ENCODE results near the gene HAP1.

DNA sequence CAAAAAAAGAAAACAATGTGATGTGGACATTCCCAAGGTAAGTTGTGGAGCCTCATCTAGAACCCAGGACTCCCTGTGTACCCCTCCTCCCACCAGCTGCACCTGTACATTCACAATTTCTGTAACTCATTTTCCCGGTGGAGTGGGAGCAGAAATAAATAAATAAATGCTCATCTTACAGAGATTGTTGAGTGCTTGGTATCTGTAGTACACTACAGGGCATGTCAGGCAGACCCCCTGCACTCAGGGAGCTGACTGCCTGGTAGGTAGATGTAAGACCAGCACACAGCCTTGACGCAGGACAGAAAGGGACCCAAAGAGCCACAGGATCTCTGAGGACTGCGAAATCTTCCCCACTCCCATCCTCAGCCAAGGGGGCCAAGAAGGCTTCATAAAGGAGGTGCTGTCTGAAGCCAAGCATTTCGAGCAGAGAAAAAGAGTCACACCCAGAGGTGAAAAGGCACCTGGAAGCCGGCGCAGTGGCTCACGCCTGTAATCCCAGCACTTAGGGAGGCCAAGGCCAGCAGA lies 39.2 kb downstream of the HAP1 start:
- TF ChIP-seq, protein P1, sequence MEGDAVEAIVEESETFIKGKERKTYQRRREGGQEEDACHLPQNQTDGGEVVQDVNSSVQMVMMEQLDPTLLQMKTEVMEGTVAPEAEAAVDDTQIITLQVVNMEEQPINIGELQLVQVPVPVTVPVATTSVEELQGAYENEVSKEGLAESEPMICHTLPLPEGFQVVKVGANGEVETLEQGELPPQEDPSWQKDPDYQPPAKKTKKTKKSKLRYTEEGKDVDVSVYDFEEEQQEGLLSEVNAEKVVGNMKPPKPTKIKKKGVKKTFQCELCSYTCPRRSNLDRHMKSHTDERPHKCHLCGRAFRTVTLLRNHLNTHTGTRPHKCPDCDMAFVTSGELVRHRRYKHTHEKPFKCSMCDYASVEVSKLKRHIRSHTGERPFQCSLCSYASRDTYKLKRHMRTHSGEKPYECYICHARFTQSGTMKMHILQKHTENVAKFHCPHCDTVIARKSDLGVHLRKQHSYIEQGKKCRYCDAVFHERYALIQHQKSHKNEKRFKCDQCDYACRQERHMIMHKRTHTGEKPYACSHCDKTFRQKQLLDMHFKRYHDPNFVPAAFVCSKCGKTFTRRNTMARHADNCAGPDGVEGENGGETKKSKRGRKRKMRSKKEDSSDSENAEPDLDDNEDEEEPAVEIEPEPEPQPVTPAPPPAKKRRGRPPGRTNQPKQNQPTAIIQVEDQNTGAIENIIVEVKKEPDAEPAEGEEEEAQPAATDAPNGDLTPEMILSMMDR (IDR thresholded peaks at IDR 0.05; ENCODE audit: low read length): no peak
- no peak for TF ChIP-seq EZH2 (IDR thresholded peaks at IDR 0.05; ENCODE audit: borderline replicate concordance, low read length)
